K562 (cell line): Measurements from ENCODE around the gene BLCAP. TPM values are rescaled to one million over a fixed set of nuclear protein-coding genes. Genes with fewer than 3 reads are reported as not detected.

Experiments used
- ARID3B ChIP-seq: fragments of 250-450 bp; sonication (Bioruptor Pico); IDR thresholded peaks from 2 replicates; pipeline ENCODE4 v1.4.0; 2020; ENCODE audit warnings: borderline replicate concordance
- ATF1 ChIP-seq, 2 experiments: fragments of 450-650 bp in 1 of 2; IDR thresholded peaks; 2 replicates each; pipeline ENCODE4 v1.6.1; 2016; ENCODE audit warnings: missing compliant biosample characterization in 1 of 2, missing genetic modification characterization in 1 of 2
- CXXC5 ChIP-seq: fragments of 250-450 bp; sonication (Bioruptor Pico); IDR thresholded peaks from 2 replicates; pipeline ENCODE4 v1.8.0; 2022; ENCODE audit warnings: inconsistent platforms, mild to moderate bottlenecking, moderate library complexity
- DACH1 ChIP-seq: fragments of 450-650 bp; IDR thresholded peaks from 2 replicates; pipeline ENCODE4 v1.6.1; 2018; ENCODE audit not compliant: partially characterized antibody
- ELF4 ChIP-seq: fragments of 450-650 bp; formaldehyde crosslinking; IDR thresholded peaks from 2 replicates; pipeline ENCODE4 v1.4.0; 2022; ENCODE audit warnings: missing genetic modification characterization
- FOXO4 ChIP-seq: fragments of 450-650 bp; formaldehyde crosslinking; IDR thresholded peaks from 2 replicates; pipeline ENCODE4 v1.4.0; 2020; ENCODE audit warnings: mild to moderate bottlenecking, moderate library complexity
- HCFC1 ChIP-seq: IDR thresholded peaks from 2 replicates; pipeline ENCODE4 v1.6.1; 2012; ENCODE audit warnings: low read depth, low read length, improper control_type of control experiment
- MCM5 ChIP-seq: fragments of 450-650 bp; IDR thresholded peaks from 2 replicates; pipeline ENCODE4 v1.6.1; 2016; ENCODE audit warnings: low read depth
- MIER1 ChIP-seq: fragments of 450-650 bp; IDR thresholded peaks from 2 replicates; pipeline ENCODE4 v1.6.1; 2016; ENCODE audit warnings: antibody characterized with exemption, mild to moderate bottlenecking, low read depth
- MXD1 ChIP-seq: fragments of 250-450 bp; sonication (Bioruptor Pico); IDR thresholded peaks from 2 replicates; pipeline ENCODE4 v1.8.0; 2021; ENCODE audit warnings: borderline replicate concordance, mild to moderate bottlenecking, moderate library complexity; ENCODE audit not compliant: poor library complexity, severe bottlenecking
- POLR2G ChIP-seq: fragments of 200-400 bp; formaldehyde crosslinking; IDR thresholded peaks from 2 replicates; pipeline ENCODE4 v1.6.1; 2017; ENCODE audit warnings: low read depth, mild to moderate bottlenecking, antibody characterized with exemption, low read length, moderate library complexity
- RBM17 ChIP-seq: fragments of 200-400 bp; formaldehyde crosslinking; IDR thresholded peaks from 2 replicates; pipeline ENCODE4 v1.6.1; 2017; ENCODE audit warnings: low read depth, mild to moderate bottlenecking, low read length, borderline replicate concordance
- RBM34 ChIP-seq: fragments of 200-400 bp; formaldehyde crosslinking; IDR thresholded peaks from 2 replicates; pipeline ENCODE4 v1.6.1; 2018; ENCODE audit warnings: low read length, borderline replicate concordance; ENCODE audit not compliant: insufficient read depth
- SMARCB1 ChIP-seq: IDR thresholded peaks from 2 replicates; pipeline ENCODE4 v1.6.1; 2011; ENCODE audit warnings: improper control_type of control experiment, low read depth; ENCODE audit not compliant: insufficient read length
- SREBF1 ChIP-seq: fragments of 150-350 bp; IDR thresholded peaks from 2 replicates; pipeline ENCODE4 v1.6.1; 2014; ENCODE audit warnings: antibody characterized with exemption, low read depth, low read length, borderline replicate concordance
- TCF15 ChIP-seq: fragments of 250-450 bp; sonication (Bioruptor Pico); IDR thresholded peaks from 2 replicates; pipeline ENCODE4 v1.8.0; 2022; ENCODE audit warnings: moderate library complexity, mild to moderate bottlenecking, inconsistent platforms
- TFAM ChIP-seq: fragments of 250-450 bp; sonication (Bioruptor Pico); conservative IDR thresholded peaks from 2 replicates; pipeline ENCODE4 v1.5.0; 2021; ENCODE audit warnings: mild to moderate bottlenecking, moderate library complexity
- ZFP91 ChIP-seq: sonication (generic); formaldehyde crosslinking; IDR thresholded peaks from 2 replicates; pipeline ENCODE4 v1.8.0; 2022; ENCODE audit warnings: mild to moderate bottlenecking, missing genetic modification reagents
- ZFX ChIP-seq: sonication (generic); formaldehyde crosslinking; IDR thresholded peaks from 2 replicates; pipeline ENCODE4 v1.8.0; 2022; ENCODE audit warnings: mild to moderate bottlenecking, missing genetic modification reagents, moderate library complexity
- ZNF253 ChIP-seq: fragments of 250-450 bp; sonication (Bioruptor Pico); conservative IDR thresholded peaks from 2 replicates; pipeline ENCODE4 v1.6.1; 2021; ENCODE audit warnings: mild to moderate bottlenecking
- ZNF263 ChIP-seq: sonication (generic); formaldehyde crosslinking; IDR thresholded peaks from 2 replicates; pipeline ENCODE4 v1.8.0; 2022; ENCODE audit warnings: mild to moderate bottlenecking, missing genetic modification reagents, borderline replicate concordance
- ZNF408 ChIP-seq: fragments of 250-450 bp; sonication (Bioruptor Pico); IDR thresholded peaks from 2 replicates; pipeline ENCODE4 v1.4.0; 2020; ENCODE audit warnings: low read depth, mild to moderate bottlenecking, moderate library complexity
- polyA plus RNA-seq, 8 experiments: library from polyadenylated mRNA; depleted of rRNA in 4 of 8; stranded (reverse) in 5 of 8; unstranded in 3 of 8; fragments of >200 nt; fragmentation: Nextera tagmentation in 2 of 8; fragmentation: Illumina TruSeq in 1 of 8; extraction: Ambion mirVana in 2 of 8; extraction: Trizol in 1 of 8; gene quantifications; 2 replicates each; pipeline versions ENCODE4 v1.2.1 to v1.2.3, GENCODE V29; 2011 to 2014; ENCODE audit warnings: inconsistent platforms in 1 of 8, missing spikeins in 1 of 8
- total RNA-seq, 7 experiments: library from RNA; depleted of rRNA in 6 of 7; stranded (reverse); fragments of >200 nt in 6 of 7; fragmentation: Illumina TruSeq in 2 of 7; extraction: Trizol in 2 of 7; gene quantifications; 2 replicates each; pipeline versions ENCODE4 v1.2.1 to v1.2.3, GENCODE V29; 2011 to 2021; ENCODE audit warnings: low replicate concordance in 1 of 7

Gene BLCAP
- total and polyA plus RNA-seq, 9 of the 15 experiments (the other 6 are each of a cell fraction or from before 2014, with no cell fraction given) = 16.9 to 41.5 (median 27.6) TPM

GRCh38 chr20:37559312-37560027 is 31.8 kb upstream of the BLCAP start (continued):
- TF ChIP-seq ZFP91 (CRISPR knock-in tag) (no peak), DACH1 (no peak), RBM17 (no peak), ZFX (CRISPR knock-in tag) (no peak), FOXO4 (CRISPR knock-in tag) (no peak), ZNF253 (CRISPR knock-in tag) (no peak), ATF1 (CRISPR knock-in tag; IDR thresholded peaks at IDR 0.05) (no peak), ATF1 (tag; IDR thresholded peaks at IDR 0.05) (peak; percentile 20; the same call in 1 of the 2 replicates), POLR2G (no peak), TCF15 (CRISPR knock-in tag) (no peak), ELF4 (CRISPR knock-in tag) (no peak), MCM5 (no peak), SREBF1 (no peak), ZNF408 (no peak), MXD1 (CRISPR knock-in tag) (no peak), MIER1 (no peak), ZNF263 (no peak), ARID3B (CRISPR knock-in tag) (no peak), TFAM (CRISPR knock-in tag) (no peak), CXXC5 (CRISPR knock-in tag) (no peak), SMARCB1 (no peak), RBM34 (no peak), HCFC1 (no peak)
